ENCODE data around the gene NXPH2.

The NXPH2 gene

DNA sequence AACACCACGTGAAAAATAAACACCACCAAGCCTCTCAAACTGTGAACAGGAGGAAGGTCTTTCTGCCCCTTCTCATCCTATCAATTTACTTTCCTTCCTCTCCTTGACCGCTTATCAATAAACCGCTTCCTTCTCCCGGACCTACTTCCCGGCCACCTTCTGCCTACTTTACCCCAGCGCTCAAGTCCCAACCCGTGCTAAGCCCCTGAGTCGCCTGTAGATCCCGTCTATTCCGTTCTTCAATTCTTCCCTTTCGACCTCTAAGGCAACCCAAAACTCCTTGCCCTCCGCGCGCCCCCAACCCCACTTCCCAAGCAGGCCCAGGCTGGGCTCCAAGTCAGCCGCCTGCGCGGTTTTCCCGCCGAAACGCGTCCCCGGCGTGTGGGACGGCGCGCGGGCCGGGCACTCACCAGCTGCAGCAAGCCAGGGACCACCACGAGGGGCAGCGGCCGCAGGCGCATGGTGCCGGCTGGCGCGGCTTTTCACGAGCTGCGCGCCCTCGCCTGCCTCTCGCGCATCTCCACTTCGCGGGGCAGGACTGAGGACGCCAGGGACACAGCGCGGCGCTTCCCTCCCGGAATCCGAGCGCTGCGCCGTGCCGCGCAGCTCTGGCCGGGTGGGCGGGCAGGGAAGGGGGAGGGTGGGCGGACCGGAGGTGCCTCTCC is at the start of gene NXPH2:
Gene NXPH2 (minus strand): TSS at position 610 of the 665 bp plus-strand sequence. CDS start 149 bp downstream, at position 461.
- Histone ChIP-seq H3K4me3 (ENCODE audit: low read depth in 1 of 2, low read length in 2 of 2) (peak within 1 kb of the TSS in 1 of 2 donors; percentile 73), H3K9me3 (ENCODE audit: control insufficient read depth in 1 of 2, low read length in 2 of 2) (no peaks in the 10 kb centered on the region), H3K27me3 (ENCODE audit: low read depth, low read length) (peaks cover 34% of the 10 kb centered on the region)

DNA sequence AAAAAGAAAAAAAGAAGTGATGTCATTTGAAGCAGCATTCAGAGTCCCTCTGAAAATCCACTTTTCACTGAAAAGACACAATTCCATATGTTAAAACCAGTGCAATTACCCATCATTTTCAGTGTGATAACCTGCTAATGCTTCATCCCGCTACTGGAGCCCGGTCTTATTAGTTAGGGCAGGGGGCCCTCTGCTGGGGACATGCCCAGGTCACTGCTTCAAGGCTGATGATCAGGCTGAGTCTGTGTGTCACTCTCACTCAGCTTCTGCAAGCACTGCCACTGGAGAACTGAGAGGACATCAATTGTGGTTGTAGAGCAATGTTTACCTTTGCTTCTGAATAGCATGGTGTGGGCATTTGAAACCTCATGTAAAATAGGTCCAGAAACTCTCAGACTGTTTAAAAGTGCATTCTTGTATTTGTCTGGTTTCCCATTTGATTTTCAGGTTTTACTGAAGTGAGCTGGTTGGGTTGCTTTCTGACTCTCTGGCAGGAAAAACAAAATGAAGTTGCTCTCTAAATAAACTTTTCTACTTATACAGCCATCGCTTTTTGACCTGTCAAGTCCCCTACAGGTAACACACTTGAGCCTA is 49.2 kb upstream of the NXPH2 start:
- no peak overlapping the region for H3K4me3 ChIP-seq (ENCODE audit: low read depth in 1 of 2, low read length in 2 of 2)
- no peaks in the 10 kb centered on the region for H3K9me3 ChIP-seq (ENCODE audit: control insufficient read depth in 1 of 2, low read length in 2 of 2)
- H3K36me3 ChIP-seq (ENCODE audit: control insufficient read depth in 1 of 2, insufficient read depth in 2 of 2, low read length in 2 of 2) = no peaks in the 10 kb centered on the region
- H3K27ac ChIP-seq (ENCODE audit: low read length) = no peak overlapping the region
- no peaks in the 10 kb centered on the region for H3K27me3 ChIP-seq (ENCODE audit: low read depth, low read length)
- no peaks in the 10 kb centered on the region for H3K4me1 ChIP-seq (ENCODE audit: control insufficient read depth in 1 of 2, insufficient read depth in 2 of 2, low read length in 2 of 2)

More for the DNA sequence above, at the start of gene NXPH2:
- no peaks in the 10 kb centered on the region for H3K36me3 ChIP-seq (ENCODE audit: control insufficient read depth in 1 of 2, insufficient read depth in 2 of 2, low read length in 2 of 2)
- H3K27ac ChIP-seq (ENCODE audit: low read length) = no peak within 1 kb of the TSS
- peaks cover 0 to 20% of the 10 kb centered on the region in 2 donors for H3K4me1 ChIP-seq (ENCODE audit: control insufficient read depth in 1 of 2, insufficient read depth in 2 of 2, low read length in 2 of 2)

DNA sequence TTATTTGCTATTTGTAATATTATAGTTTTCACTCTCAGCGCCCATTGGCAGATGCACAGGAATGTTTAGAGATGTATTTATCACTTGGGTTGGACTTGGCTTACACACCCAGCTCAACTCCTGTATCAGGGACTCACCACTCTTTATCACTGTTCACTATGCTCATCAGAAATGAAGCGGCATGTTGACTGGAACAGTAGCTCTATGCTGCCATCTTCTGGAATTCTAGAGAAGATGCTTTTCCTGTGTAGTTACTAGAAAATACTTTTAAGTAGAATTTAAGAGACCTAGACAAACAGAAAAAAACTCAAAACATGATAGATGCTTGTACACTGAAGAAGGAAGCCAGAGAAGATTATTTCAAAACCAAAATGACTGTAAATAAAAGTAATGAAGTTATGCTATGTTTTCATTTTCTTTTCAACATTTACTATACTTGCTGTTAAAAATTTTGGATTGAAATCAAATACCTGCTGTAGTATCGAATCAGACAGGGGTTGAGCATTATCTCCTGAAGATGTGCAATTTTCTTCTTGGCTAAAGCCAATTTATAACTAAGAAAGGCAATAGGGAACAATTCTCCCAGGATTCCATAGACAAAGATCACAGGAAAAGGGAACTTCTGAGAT is 47.4 kb upstream of the NXPH2 start:
- Histone ChIP-seq H3K27me3 (ENCODE audit: low read depth, low read length) (no peaks in the 10 kb centered on the region), H3K36me3 (ENCODE audit: control insufficient read depth in 1 of 2, insufficient read depth in 2 of 2, low read length in 2 of 2) (no peaks in the 10 kb centered on the region), H3K27ac (ENCODE audit: low read length) (no peak overlapping the region), H3K9me3 (ENCODE audit: control insufficient read depth in 1 of 2, low read length in 2 of 2) (no peaks in the 10 kb centered on the region), H3K4me1 (ENCODE audit: control insufficient read depth in 1 of 2, insufficient read depth in 2 of 2, low read length in 2 of 2) (no peaks in the 10 kb centered on the region), H3K4me3 (ENCODE audit: low read depth in 1 of 2, low read length in 2 of 2) (no peak overlapping the region)

DNA sequence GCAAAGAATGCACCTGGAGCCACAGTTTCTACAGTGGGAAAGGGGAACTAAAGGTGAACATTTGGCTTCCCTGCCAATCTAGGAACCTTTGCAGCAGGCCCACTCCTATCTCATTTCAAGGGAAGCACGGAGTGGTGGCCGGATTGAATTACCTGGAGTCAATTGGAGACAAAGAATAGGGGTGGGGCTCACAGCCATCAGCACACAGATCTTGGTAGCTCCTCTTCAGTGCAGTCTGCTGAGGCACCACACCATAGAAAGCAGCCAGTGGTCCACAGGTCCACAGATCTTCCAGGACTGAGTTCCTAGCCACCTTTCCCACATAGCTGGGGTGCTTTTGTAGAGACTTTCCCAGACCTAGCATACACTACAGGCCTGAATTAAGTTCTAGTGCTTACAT is 43.5 kb upstream of the NXPH2 start:
- H3K27ac ChIP-seq (ENCODE audit: low read length) = no peak overlapping the region
- no peak overlapping the region for H3K4me3 ChIP-seq (ENCODE audit: low read depth in 1 of 2, low read length in 2 of 2)
- H3K9me3 ChIP-seq (ENCODE audit: control insufficient read depth in 1 of 2, low read length in 2 of 2) = no peaks in the 10 kb centered on the region
- no peaks in the 10 kb centered on the region for H3K36me3 ChIP-seq (ENCODE audit: control insufficient read depth in 1 of 2, insufficient read depth in 2 of 2, low read length in 2 of 2)
- no peaks in the 10 kb centered on the region for H3K4me1 ChIP-seq (ENCODE audit: control insufficient read depth in 1 of 2, insufficient read depth in 2 of 2, low read length in 2 of 2)
- no peaks in the 10 kb centered on the region for H3K27me3 ChIP-seq (ENCODE audit: low read depth, low read length)

DNA sequence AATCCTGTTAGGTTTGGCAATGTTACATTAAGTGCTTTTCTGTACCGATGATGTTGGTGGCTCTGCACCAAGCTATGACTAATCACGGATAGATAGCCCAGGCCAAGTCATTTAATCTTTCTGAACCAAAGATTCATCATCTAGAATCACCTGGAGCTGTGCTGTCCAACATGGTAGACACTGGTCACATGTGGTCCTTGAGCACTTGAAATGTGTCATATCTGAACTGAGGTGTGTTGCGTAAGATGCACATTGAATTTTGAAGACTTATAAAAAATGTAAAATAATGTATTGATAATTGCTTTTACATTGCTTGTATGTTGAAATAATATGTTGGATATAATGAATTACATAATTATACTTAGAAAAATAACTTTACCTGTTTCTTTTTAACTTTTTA is 39.8 kb upstream of the NXPH2 start:
- H3K27ac ChIP-seq (ENCODE audit: low read length) = no peak overlapping the region
- no peaks in the 10 kb centered on the region for H3K9me3 ChIP-seq (ENCODE audit: control insufficient read depth in 1 of 2, low read length in 2 of 2)
- H3K4me3 ChIP-seq (ENCODE audit: low read depth in 1 of 2, low read length in 2 of 2) = no peak overlapping the region
- no peaks in the 10 kb centered on the region for H3K36me3 ChIP-seq (ENCODE audit: control insufficient read depth in 1 of 2, insufficient read depth in 2 of 2, low read length in 2 of 2)
- no peaks in the 10 kb centered on the region for H3K27me3 ChIP-seq (ENCODE audit: low read depth, low read length)
- no peaks in the 10 kb centered on the region for H3K4me1 ChIP-seq (ENCODE audit: control insufficient read depth in 1 of 2, insufficient read depth in 2 of 2, low read length in 2 of 2)

DNA sequence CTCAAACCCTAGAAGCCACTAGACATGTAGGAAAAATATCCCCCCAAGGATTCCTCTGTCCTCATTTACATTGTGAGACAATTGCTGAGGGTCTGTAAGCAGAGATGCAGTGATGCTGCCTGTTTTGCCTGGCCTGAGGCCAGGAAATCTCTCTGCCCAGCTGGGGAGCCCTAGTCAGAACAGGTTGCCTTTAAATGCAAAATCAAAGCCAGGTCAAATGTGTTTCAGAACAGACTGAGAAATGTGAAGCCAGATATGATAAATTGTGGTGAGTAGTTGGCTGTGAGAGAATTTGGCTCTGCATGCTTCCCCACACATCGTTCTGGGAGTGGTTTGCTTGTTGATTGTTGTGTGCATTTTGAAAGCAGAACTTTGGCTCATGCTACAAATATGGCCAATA is 38.4 kb upstream of the NXPH2 start:
- H3K36me3 ChIP-seq (ENCODE audit: control insufficient read depth in 1 of 2, insufficient read depth in 2 of 2, low read length in 2 of 2) = no peaks in the 10 kb centered on the region
- H3K9me3 ChIP-seq (ENCODE audit: control insufficient read depth in 1 of 2, low read length in 2 of 2) = no peaks in the 10 kb centered on the region
- no peaks in the 10 kb centered on the region for H3K27me3 ChIP-seq (ENCODE audit: low read depth, low read length)
- no peak overlapping the region for H3K27ac ChIP-seq (ENCODE audit: low read length)
- no peak overlapping the region for H3K4me3 ChIP-seq (ENCODE audit: low read depth in 1 of 2, low read length in 2 of 2)
- no peaks in the 10 kb centered on the region for H3K4me1 ChIP-seq (ENCODE audit: control insufficient read depth in 1 of 2, insufficient read depth in 2 of 2, low read length in 2 of 2)

DNA sequence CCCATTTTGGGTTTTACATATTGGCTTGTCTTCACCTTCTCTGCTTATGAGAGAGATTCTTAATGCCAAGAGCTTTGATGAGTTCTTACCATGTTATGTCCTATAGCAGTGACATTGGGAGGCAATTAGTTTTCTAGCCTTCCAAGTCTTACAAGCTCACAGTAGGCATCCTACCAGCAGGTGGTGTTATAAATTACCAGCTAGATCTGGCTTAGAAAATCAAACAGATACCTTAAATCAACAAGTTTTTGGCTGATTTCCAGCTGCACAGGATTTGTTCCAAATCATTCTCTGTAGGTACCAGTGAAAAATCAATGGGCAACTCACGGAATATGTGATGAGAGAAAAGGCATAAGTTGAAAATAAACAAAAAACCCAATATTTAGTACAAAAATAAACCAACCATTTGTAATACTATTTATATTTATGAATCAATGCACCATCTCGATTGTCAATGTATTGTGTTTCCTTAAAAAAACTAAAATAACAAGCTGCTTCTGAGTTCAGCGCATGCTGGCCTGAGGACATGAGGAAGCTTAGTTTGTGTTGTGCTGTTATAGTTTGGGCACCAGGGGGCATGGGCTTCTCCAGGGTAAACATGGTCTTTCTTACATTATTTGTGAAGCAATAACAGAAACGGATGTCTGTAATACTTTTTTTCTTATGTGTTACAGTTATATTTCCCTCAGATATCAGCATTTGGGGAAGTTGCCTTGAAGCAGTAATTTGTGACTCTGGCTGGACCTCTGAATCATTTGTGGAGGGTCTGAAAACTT is 34.1 kb upstream of the NXPH2 start:
- H3K9me3 ChIP-seq (ENCODE audit: control insufficient read depth in 1 of 2, low read length in 2 of 2) = no peaks in the 10 kb centered on the region
- H3K36me3 ChIP-seq (ENCODE audit: control insufficient read depth in 1 of 2, insufficient read depth in 2 of 2, low read length in 2 of 2) = no peaks in the 10 kb centered on the region
- no peaks in the 10 kb centered on the region for H3K27me3 ChIP-seq (ENCODE audit: low read depth, low read length)
- H3K4me3 ChIP-seq (ENCODE audit: low read depth in 1 of 2, low read length in 2 of 2) = no peak overlapping the region
- no peak overlapping the region for H3K27ac ChIP-seq (ENCODE audit: low read length)
- no peaks in the 10 kb centered on the region for H3K4me1 ChIP-seq (ENCODE audit: control insufficient read depth in 1 of 2, insufficient read depth in 2 of 2, low read length in 2 of 2)

DNA sequence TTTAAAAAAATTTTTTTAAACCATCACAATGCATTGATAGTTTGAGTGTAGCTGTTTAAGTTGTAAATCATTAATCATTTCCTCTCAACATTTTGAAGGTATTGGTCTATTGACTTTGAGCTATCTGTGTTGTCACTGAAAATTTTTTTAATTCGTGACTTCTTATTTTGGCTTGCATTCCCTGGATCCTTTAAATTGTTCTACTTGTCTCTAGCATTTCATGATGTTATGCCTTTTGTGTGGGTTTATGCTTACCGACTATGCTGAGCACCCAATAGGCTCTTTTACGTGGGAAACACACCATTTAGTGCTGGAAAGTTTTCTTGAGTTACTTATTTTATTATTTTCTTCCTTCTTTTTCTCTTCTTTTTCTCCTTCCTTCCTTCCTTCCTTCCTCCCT is 31.2 kb upstream of the NXPH2 start:
- H3K4me3 ChIP-seq (ENCODE audit: low read depth in 1 of 2, low read length in 2 of 2) = no peak overlapping the region
- no peaks in the 10 kb centered on the region for H3K27me3 ChIP-seq (ENCODE audit: low read depth, low read length)
- H3K27ac ChIP-seq (ENCODE audit: low read length) = no peak overlapping the region
- no peaks in the 10 kb centered on the region for H3K36me3 ChIP-seq (ENCODE audit: control insufficient read depth in 1 of 2, insufficient read depth in 2 of 2, low read length in 2 of 2)
- no peaks in the 10 kb centered on the region for H3K9me3 ChIP-seq (ENCODE audit: control insufficient read depth in 1 of 2, low read length in 2 of 2)
- H3K4me1 ChIP-seq (ENCODE audit: control insufficient read depth in 1 of 2, insufficient read depth in 2 of 2, low read length in 2 of 2) = no peaks in the 10 kb centered on the region

DNA sequence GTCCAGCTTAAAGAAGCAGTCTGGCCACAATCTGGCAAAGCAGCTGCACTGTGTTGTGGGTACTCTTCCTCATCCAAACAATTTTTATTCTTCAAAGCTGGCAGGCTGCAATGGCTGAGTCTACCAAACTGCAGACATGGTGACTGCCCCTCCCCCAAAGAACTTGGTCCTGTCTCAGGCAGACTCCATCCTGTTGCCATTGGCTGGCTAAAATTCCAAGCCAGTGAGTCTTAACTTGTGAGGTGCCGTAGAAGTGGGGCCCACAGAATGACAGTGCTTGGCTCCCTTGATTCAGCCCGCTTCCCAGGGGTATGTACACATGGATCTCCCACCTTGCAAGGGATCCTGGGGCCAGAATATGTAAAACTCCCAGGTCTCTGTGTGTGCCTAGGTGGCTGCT is 14.5 kb upstream of the NXPH2 start:
- Histone ChIP-seq H3K4me3 (ENCODE audit: low read depth in 1 of 2, low read length in 2 of 2) (no peak overlapping the region), H3K27ac (ENCODE audit: low read length) (no peak overlapping the region), H3K36me3 (ENCODE audit: control insufficient read depth in 1 of 2, insufficient read depth in 2 of 2, low read length in 2 of 2) (no peaks in the 10 kb centered on the region), H3K9me3 (ENCODE audit: control insufficient read depth in 1 of 2, low read length in 2 of 2) (peaks cover 0 to 2% of the 10 kb centered on the region in 2 donors), H3K4me1 (ENCODE audit: control insufficient read depth in 1 of 2, insufficient read depth in 2 of 2, low read length in 2 of 2) (no peaks in the 10 kb centered on the region), H3K27me3 (ENCODE audit: low read depth, low read length) (peaks cover 5% of the 10 kb centered on the region)

DNA sequence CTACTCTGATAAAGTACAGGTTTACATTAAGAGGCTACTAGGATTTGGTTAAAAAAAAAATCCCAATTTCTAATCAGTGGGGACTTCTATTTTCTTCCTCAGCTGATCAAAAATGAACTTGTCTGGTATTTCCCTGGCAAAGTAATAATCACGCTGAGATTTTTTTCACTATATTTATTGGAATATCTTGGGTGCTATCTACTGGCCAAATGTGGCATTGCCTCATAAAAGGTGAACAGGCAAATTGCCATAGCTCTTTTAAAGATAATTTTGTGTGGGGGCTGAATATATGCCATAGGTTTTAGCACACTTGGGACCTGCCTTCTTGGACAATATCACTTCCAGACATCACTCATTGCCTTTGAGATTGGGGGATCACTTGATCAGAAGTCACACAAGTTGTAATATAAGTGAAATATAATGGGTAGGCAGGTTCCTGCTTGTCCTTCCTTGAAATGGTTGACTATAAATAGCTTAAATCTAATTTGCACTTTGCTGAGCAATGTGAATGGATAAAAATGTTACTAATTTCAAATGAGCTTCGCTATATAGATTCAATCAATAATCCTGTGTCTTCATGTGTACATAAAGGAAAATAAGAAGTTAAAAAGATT is 7.0 kb upstream of the NXPH2 start:
- no peaks in the 10 kb centered on the region for H3K36me3 ChIP-seq (ENCODE audit: control insufficient read depth in 1 of 2, insufficient read depth in 2 of 2, low read length in 2 of 2)
- H3K4me3 ChIP-seq (ENCODE audit: low read depth in 1 of 2, low read length in 2 of 2) = no peak overlapping the region
- H3K9me3 ChIP-seq (ENCODE audit: control insufficient read depth in 1 of 2, low read length in 2 of 2) = no peaks in the 10 kb centered on the region

DNA sequence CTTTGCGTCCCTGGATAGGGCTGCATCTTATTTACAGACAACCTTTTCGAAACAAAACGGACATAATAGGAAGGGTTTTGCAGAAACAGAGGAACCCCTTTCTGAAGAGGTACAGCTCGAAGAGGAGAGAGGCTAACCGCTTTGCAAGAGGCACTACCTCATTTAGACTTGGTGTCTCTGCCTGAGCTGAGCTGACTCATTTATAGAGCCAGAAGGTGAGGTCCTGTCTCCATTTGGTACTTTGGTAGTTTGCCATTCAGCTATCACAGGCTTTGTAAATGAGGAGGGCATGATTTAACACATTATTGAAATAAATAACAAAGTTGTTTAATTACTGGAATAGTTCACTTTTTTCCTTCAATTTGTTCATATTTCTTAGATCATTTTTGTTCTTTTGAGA is 2.2 kb upstream of the NXPH2 start:
- Histone ChIP-seq H3K4me1 (ENCODE audit: control insufficient read depth in 1 of 2, insufficient read depth in 2 of 2, low read length in 2 of 2) (peaks cover 0 to 20% of the 10 kb centered on the region in 2 donors), H3K27ac (ENCODE audit: low read length) (no peak overlapping the region), H3K27me3 (ENCODE audit: low read depth, low read length) (peaks cover 34% of the 10 kb centered on the region), H3K9me3 (ENCODE audit: control insufficient read depth in 1 of 2, low read length in 2 of 2) (no peaks in the 10 kb centered on the region), H3K36me3 (ENCODE audit: control insufficient read depth in 1 of 2, insufficient read depth in 2 of 2, low read length in 2 of 2) (no peaks in the 10 kb centered on the region), H3K4me3 (ENCODE audit: low read depth in 1 of 2, low read length in 2 of 2) (no peak overlapping the region)

More for the DNA sequence above, 7.0 kb upstream of the NXPH2 start:
- Histone ChIP-seq H3K27ac (ENCODE audit: low read length) (no peak overlapping the region), H3K4me1 (ENCODE audit: control insufficient read depth in 1 of 2, insufficient read depth in 2 of 2, low read length in 2 of 2) (no peaks in the 10 kb centered on the region), H3K27me3 (ENCODE audit: low read depth, low read length) (no peaks in the 10 kb centered on the region)
